Upper lobe of right lung (tissue), 1 donor: Measurements from ENCODE around the gene GABRR3. TPM values are rescaled to one million over a fixed set of nuclear protein-coding genes. Genes with fewer than 3 reads are reported as not detected.

Experiments
- ATAC-seq: fragments of 200-7000 bp; cut with Tn5 transposase; one replicate; pipeline ENCODE4 v1.9.1; 2020; ENCODE audit warnings: mild to moderate bottlenecking, moderate library complexity
- DNase-seq: peaks from one replicate; pipeline ENCODE4 v3.0.0-alpha.2; 2020
- H3K27ac ChIP-seq: fragments of 200-600 bp; one replicate; pipeline ENCODE4 v1.8.0; 2022
- H3K27me3 ChIP-seq: fragments of 200-600 bp; one replicate; pipeline ENCODE4 v1.8.0; 2022; ENCODE audit warnings: mild to moderate bottlenecking
- H3K36me3 ChIP-seq: fragments of 200-600 bp; one replicate; pipeline ENCODE4 v1.8.0; 2022
- H3K4me1 ChIP-seq: fragments of 200-600 bp; one replicate; pipeline ENCODE4 v1.8.0; 2022
- H3K4me3 ChIP-seq: fragments of 200-600 bp; one replicate; pipeline ENCODE4 v1.8.0; 2022; ENCODE audit warnings: mild to moderate bottlenecking
- H3K9me3 ChIP-seq: fragments of 200-600 bp; one replicate; pipeline ENCODE4 v1.8.0; 2022
- intact Hi-C: fragments of 100-400 bp; cut with DNase I; formaldehyde crosslinking; loops from one replicate; pipeline ENCODE4 v1.11.0; 2022
- total RNA-seq: library from RNA; stranded (reverse); fragmentation: NEBNext Ultra II Directional; extraction: Animal tissue kit (Norgen Biotek cat#: 25700); gene quantifications from one replicate; pipeline ENCODE4 v1.2.1, GENCODE V29; 2021
- TF ChIP-seq, protein P1 (sequence below): fragments of 200-600 bp; IDR thresholded peaks from one replicate; pipeline ENCODE4 v1.8.0; 2022; ENCODE audit warnings: antibody characterized with exemption
- donor health status: DM: no; HTN: yes; CAD: no; lungs with severe emphysema.

GABRR3 gene
- total RNA-seq, 1 donor from 2014 or later = not detected

DNA sequence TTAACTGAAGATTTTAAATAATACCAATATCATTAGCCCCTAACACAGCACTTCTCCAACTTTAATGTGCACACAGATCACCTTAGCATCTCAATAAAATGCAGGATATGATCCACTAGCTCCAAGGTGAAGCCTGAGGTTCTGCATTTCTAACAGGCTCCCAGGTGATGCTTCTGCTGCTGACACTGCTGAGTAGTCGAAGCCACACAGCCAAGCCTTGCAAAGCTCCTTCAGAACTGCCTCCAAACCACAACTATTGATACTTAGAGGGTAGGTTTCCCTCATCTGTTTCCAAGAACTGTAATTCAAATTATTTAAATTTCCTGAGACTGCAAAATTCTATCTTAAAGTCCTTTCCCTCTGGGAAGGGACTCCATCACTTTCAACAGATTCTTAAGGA, 66.7 kb downstream of the GABRR3 start:
- H3K4me3 ChIP-seq = no peak overlapping the region
- no peak overlapping the region for H3K27ac ChIP-seq
- no peak for DNase-seq
- intact Hi-C loops = no loop called here
- no peaks in the 10 kb centered on the region for H3K27me3 ChIP-seq
- no peaks in the 10 kb centered on the region for H3K9me3 ChIP-seq
- H3K4me1 ChIP-seq = peaks cover 15% of the 10 kb centered on the region
- H3K36me3 ChIP-seq = peaks cover 16% of the 10 kb centered on the region
- ATAC-seq = no peak
- TF ChIP-seq, protein P1, sequence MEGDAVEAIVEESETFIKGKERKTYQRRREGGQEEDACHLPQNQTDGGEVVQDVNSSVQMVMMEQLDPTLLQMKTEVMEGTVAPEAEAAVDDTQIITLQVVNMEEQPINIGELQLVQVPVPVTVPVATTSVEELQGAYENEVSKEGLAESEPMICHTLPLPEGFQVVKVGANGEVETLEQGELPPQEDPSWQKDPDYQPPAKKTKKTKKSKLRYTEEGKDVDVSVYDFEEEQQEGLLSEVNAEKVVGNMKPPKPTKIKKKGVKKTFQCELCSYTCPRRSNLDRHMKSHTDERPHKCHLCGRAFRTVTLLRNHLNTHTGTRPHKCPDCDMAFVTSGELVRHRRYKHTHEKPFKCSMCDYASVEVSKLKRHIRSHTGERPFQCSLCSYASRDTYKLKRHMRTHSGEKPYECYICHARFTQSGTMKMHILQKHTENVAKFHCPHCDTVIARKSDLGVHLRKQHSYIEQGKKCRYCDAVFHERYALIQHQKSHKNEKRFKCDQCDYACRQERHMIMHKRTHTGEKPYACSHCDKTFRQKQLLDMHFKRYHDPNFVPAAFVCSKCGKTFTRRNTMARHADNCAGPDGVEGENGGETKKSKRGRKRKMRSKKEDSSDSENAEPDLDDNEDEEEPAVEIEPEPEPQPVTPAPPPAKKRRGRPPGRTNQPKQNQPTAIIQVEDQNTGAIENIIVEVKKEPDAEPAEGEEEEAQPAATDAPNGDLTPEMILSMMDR = no peak

DNA sequence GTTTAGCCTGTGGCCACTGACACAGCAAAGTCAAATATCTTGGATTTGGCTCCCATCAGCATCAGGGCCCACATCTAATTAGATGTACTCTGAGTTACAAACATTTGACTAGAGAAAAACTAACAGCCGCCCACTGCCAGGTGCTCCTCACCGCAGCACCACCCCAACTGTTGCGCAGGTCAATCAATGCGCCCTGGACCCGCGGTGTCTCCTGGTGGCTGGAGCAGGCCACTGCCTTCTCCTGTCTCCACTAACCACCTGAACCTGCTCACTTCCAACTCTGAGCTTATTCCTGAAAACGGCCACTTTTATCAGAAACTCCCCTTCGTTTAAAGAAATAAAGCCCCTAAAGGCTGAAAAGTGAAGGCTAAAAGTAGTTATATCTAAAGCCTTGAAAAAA, 67.1 kb downstream of the GABRR3 start:
- DNase-seq = no peak

DNA sequence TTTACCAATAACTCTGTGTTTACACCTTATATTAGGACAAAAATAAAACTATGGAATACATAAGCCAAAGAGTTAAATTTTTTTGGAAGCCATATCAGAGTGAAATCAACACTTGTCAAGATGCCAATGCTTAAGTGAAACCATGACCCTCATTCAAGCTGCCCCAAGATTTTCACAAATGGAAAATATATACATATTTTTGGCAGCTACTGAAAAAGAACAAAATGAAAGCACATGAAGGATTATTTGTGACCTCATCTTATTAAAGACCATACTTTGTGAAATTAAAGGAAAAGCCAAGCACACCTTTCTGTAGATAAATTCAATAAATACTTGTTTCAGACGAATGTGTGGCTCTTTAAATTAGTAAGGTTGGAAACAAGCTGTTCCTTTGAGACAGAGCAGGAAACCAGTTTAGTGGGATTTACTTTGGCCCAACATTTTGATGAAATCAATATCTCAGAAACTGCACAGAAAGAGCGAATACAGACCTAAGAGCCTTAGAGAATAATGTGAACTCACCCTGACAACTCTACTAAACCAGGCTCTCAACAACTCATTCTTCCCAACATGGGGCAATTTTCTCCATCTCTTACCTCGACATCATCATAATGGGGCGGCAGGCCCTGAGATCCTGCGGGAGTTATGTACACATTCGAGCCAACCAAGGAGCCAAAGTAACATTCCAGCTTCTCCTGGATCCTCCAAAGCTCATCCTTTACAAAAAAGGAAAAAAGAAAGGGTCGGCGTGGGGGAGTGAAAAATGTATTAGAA, 73.9 kb downstream of the GABRR3 start:
- DNase-seq = no peak
- H3K36me3 ChIP-seq = peaks cover 8% of the 10 kb centered on the region

More for the DNA sequence above, 67.1 kb downstream of the GABRR3 start:
- Histone ChIP-seq H3K27ac (no peak overlapping the region), H3K36me3 (peaks cover 16% of the 10 kb centered on the region), H3K4me3 (no peak overlapping the region), H3K4me1 (peaks cover 15% of the 10 kb centered on the region), H3K27me3 (no peaks in the 10 kb centered on the region), H3K9me3 (no peaks in the 10 kb centered on the region)
- TF ChIP-seq, protein P1 = no peak
- intact Hi-C loops = no loop called here
- ATAC-seq = no peak

DNA sequence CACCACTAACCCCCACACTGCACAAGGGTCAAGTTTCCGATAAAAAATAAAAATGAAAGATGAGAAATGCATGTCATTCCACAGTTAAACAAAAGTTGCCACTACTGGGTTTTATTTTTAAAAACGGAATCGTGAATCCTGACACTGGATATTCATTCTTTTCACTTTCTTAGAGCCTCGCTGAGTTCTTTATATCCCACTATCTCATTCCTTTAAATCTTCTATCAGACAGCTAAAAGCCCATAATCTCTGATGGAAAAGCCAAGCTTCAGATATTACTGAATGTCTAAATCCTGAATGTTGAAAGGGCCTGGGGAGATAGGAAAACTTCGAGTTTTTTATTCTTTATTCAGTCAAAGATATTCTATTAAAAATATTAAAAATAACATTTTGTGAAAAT, 74.6 kb downstream of the GABRR3 start:
- no peaks in the 10 kb centered on the region for H3K4me1 ChIP-seq
- peaks cover 5% of the 10 kb centered on the region for H3K36me3 ChIP-seq
- H3K4me3 ChIP-seq = no peak overlapping the region
- TF ChIP-seq, protein P1 = no peak
- H3K9me3 ChIP-seq = no peaks in the 10 kb centered on the region
- H3K27ac ChIP-seq = no peak overlapping the region
- H3K27me3 ChIP-seq = no peaks in the 10 kb centered on the region
- intact Hi-C loops = no loop called here
- DNase-seq (no peak), ATAC-seq (no peak)

More for the DNA sequence above, 73.9 kb downstream of the GABRR3 start:
- no peak for ATAC-seq
- TF ChIP-seq, protein P1 = no peak
- intact Hi-C loops = no loop called here
- no peak overlapping the region for H3K27ac ChIP-seq
- H3K4me1 ChIP-seq = no peaks in the 10 kb centered on the region
- H3K9me3 ChIP-seq = no peaks in the 10 kb centered on the region
- no peaks in the 10 kb centered on the region for H3K27me3 ChIP-seq
- no peak overlapping the region for H3K4me3 ChIP-seq

DNA sequence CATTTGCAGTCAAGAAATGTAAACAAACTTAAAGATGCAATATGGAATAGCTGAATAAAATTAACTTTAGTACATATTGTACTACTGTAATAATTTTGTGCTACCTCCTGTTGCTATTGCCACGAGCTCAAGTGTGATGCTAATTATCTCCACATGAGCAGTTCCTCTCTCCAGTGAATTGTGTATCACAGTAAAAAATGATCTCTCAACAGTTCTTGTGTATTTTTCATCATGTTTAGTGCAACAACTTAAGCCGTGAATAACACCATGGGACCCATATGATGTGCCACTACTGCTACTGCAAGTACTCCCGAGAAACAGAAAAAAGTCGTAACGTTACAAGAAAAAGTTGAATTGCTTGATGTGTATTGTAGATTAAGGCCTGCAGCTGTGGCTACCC, 75.2 kb downstream of the GABRR3 start:
- H3K27me3 ChIP-seq = no peaks in the 10 kb centered on the region
- no peak overlapping the region for H3K27ac ChIP-seq
- DNase-seq (no peak), ATAC-seq (no peak)
- intact Hi-C loops = no loop called here
- no peak overlapping the region for H3K4me3 ChIP-seq
- TF ChIP-seq, protein P1 = no peak
- no peaks in the 10 kb centered on the region for H3K9me3 ChIP-seq
- peaks cover 4% of the 10 kb centered on the region for H3K36me3 ChIP-seq
- no peaks in the 10 kb centered on the region for H3K4me1 ChIP-seq
